GM13976 (cell line): ENCODE measurements around the gene USP34.

Source experiments
- DNase-seq: peaks from one replicate; pipeline ENCODE4 v3.0.0; 2012; ENCODE audit warnings: low spot score
- in situ Hi-C: fragments of 300-500 bp; cut with MboI; formaldehyde crosslinking; loops from one replicate; pipeline ENCODE4 v1.12.0; 2022; ENCODE audit warnings: low sequenced_read_pairs, mixed read lengths, inconsistent platforms; ENCODE audit not compliant: unreplicated experiment
- TF ChIP-seq, protein P1 (sequence below): IDR thresholded peaks from 2 replicates; pipeline ENCODE4 v1.5.1; 2012; ENCODE audit warnings: borderline replicate concordance, mild to moderate bottlenecking; ENCODE audit not compliant: insufficient read depth; ENCODE audit errors: extremely low read depth, missing control alignments, control extremely low read depth

Gene USP34

DNA sequence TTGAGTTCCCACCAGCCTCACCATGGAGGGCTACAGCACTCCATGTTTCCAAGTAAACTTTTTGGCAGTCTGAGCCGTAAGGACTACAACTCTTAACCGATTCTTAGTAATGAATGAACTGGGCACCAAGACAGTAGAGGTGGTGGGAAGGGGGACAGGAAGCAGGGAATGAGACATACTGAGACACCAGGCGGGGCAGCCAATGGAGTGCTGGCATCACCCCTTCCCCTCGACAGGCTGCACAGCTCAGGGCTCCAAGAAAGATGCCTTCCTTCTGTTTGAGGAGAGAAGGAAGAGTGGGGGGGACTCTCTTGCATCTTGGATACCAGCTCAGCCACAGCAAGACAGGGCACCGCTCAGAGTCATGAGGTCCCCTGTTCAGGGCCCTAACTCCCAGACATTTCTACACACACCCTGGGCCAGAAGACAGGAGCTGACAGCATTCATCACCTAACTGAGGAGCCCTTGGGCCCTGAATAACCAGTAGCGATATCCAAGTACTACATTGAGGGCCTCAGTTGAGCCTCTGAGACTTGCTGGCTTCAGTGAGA, 45.2 kb downstream of the USP34 start:
- TF ChIP-seq, protein P1, sequence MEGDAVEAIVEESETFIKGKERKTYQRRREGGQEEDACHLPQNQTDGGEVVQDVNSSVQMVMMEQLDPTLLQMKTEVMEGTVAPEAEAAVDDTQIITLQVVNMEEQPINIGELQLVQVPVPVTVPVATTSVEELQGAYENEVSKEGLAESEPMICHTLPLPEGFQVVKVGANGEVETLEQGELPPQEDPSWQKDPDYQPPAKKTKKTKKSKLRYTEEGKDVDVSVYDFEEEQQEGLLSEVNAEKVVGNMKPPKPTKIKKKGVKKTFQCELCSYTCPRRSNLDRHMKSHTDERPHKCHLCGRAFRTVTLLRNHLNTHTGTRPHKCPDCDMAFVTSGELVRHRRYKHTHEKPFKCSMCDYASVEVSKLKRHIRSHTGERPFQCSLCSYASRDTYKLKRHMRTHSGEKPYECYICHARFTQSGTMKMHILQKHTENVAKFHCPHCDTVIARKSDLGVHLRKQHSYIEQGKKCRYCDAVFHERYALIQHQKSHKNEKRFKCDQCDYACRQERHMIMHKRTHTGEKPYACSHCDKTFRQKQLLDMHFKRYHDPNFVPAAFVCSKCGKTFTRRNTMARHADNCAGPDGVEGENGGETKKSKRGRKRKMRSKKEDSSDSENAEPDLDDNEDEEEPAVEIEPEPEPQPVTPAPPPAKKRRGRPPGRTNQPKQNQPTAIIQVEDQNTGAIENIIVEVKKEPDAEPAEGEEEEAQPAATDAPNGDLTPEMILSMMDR: no peak
- DNase-seq: no peak
- in situ Hi-C loops: no loop called here

DNA sequence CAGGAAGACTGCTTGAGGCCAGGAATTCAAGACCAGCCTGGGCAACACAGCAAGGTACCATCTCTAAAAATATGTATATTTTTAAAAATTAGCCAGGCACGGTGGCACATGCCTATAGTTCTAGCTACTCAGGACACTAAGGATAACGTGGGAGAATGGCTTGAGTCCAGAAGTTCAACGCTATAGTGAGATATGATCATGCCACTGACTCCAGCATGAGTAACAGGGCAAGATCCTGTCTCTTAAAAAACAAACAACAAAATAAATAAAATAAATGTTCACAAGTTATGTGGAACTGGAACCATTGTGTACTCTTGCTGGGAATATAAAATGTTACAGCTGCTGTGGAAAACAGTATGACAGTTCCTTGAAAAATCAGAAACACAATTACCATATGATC, 47.2 kb downstream of the USP34 start:
- DNase-seq: no peak
- in situ Hi-C loops: no loop called here

DNA sequence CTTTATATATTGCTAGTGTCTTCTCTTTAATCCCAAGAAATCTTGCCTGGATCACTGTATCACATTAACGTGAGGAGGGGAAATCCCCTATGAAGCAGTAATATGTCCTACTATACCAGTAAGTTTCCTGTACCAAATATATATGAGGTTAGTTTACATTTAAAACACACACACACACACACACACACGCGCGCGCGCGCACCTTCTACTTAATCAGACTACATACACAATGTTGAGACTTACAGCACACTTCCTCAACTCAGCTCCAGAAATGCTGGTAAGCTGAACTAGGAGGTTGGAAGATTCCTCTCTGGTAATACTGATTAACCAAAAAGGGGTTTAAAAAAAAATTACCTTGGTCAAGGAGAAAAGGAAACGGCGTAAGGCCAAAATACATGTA, 49.3 kb downstream of the USP34 start:
- TF ChIP-seq, protein P1: no peak
- in situ Hi-C loops: no loop called here
- DNase-seq: no peak

More for the DNA sequence above, 47.2 kb downstream of the USP34 start:
- TF ChIP-seq, protein P1: no peak

DNA sequence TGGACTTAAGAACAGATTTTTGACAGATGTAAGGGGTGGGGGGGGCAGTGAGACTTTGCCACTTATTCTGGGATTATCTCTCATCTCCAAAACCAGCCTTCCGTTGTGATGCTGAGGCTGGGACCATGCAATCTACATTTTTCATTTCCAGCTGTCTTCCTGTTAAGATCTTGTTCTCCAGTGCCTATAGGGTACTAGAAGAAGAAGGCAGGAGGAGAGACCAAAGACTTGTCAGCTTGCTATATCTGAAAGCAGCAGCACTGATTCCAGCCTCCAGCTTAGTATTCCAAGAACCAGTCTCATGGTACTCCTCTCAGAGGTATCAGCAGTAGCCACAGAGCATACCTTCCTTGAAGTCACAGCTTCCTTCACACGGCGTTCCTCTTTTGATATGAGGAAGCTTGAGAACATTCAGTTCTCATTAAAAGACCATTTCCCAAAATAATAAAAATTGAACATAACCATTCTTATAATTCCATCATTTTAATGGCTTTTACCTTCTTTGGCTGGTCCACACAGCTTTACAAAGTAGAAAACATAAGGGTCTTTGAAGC, 49.8 kb downstream of the USP34 start:
- TF ChIP-seq, protein P1: no peak
- no peak for DNase-seq
- in situ Hi-C loops: no loop called here

DNA sequence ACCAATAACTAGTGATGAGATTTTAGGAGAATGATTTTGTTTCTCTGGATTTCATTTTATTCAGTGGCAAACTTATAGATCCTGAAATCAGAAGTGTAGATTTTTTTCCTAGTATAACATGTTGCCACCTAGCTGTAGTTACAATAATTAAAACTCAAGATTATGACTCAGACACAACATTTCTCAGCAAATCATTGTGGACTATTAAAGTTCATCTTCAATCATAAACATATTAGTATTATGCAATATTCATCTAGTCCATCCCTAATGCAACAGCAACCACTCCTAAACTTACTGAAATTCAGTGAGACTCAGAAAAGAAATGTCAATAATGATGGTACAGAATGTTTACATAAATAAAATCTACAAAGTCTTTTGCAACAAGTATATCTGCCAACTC, 51.3 kb downstream of the USP34 start:
- TF ChIP-seq, protein P1: no peak
- no peak for DNase-seq
- in situ Hi-C loops: no loop called here

DNA sequence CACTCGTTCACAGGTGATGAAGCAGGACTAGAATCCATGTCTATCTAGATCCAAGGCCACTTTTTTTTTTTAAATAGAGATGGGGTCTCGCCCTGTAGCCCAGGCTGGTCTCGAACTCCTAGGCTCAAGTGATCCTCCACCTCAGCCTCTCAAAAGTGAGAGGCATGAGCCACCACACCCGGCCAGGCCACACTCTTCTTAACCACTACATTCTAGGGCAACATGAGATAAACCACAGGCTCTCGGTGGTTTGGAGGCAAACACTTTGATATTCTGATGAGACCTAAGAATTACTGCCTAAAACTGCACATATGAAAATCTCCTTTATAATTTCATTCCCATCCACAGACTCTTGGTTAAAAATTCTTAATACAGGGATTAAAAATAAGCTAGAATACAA, 51.8 kb downstream of the USP34 start:
- no peak for DNase-seq
- TF ChIP-seq, protein P1: no peak
- in situ Hi-C loops: no loop called here

DNA sequence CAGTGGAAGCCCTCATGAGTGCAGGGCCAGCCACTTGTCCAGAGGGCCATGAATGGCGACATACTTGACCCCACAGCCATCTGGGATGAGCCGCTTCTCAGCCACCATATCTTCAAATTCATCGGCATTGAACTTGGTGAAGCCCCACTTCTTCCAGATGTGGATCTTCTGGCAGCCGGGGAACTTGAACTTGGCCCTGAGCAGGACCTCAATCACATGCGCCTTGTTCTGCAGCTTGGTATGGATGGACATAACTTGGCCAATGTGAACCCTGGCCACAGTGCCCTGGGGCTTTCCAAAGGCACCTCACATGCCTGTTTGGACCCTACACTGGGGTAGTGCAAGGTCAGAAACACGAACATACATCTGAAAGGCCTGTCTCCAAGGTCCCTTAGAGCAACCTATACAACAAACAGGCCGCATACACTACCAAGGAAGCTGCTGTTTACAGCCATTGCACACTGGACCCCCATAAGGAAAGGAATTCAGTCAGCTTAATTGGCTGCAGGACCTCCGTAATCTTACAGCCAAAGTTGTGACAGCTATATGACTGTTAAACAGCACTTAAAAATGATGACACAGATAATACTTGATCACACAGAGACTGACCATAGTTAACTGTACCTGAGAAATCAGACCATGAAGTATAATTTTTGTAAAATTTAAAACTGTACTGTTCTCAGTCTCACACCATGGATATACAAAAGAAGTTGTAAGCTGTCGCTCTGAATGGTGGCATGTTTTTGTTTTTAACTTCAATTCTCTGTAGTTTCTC, 53.8 kb downstream of the USP34 start:
- DNase-seq: no peak
- TF ChIP-seq, protein P1: no peak
- in situ Hi-C loops: no loop called here
